Stimulated activated CD8-positive, alpha-beta memory T cell treated with anti-CD3 and anti-CD28 coated beads, Interleukin-15, amount 100 ng/mL, for 1 hour (primary cell): ENCODE results near the gene PCBD2.
"Not testable (repeated sequence)": the region's sequence is repeated elsewhere in the genome, so short reads cannot be mapped to it uniquely, and the experiment has no call there.

ENCODE experiments used
- DNase-seq: peaks from one replicate; pipeline ENCODE4 v3.0.0-alpha.2; 2020; ENCODE audit warnings: low read depth

PCBD2 gene

DNA sequence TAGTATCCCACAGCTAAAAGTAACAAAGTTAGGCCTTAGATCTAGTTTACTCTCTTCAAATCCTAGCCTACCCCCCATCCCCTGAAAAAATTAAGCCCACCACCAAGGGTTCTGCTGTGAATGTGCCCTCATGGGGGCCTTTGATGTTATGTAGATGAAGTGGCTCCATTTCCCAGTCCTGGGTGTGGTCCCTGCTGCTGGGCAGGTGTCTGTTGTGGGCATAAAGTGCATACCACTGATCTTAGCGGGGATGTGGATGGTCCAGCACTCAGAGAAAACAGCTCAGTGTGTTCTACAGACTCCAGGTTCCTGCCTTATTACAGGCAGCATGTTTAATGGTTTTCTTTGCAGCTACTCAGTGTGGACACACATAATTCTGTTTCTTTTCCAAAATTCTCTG, 1.9 kb downstream of the PCBD2 start:
- DNase-seq = no peak

- DNase-seq = not testable (repeated sequence)
Observed at GRCh38 chr5:134910752-134911151, 5.8 kb downstream of the PCBD2 start.

GRCh38 chr5:134911285-134912206, 6.6 kb downstream of the PCBD2 start:
- no peak for DNase-seq

DNA sequence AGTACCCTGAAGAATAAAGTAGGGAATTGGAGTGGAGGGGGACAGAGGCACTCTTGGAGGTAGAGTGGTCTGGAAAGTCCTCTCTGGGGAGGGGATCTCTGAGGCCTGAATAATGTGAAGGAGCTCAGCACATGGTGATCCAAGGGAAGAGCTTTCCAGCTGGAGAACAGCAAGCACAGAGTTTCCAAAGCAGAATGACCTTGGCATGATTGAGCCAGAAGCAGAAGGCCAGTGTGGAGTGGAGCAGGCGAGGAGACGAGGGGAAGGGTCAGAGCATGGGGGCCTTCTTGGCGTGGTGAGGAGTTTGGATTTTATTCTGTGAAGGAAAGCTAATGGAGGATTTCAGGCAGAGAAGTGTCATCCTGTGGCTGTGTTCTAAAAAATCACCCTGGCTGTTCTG, 8.3 kb downstream of the PCBD2 start:
- no peak for DNase-seq

- DNase-seq = no peak
Observed at GRCh38 chr5:134913795-134914194, 8.9 kb downstream of the PCBD2 start.

GRCh38 chr5:134917070-134917815, 12.3 kb downstream of the PCBD2 start:
- DNase-seq = no peak

- no peak for DNase-seq
Observed at GRCh38 chr5:134918861-134919260, 13.9 kb downstream of the PCBD2 start.

- DNase-seq = no peak
Observed at GRCh38 chr5:134920848-134921575, 16.1 kb downstream of the PCBD2 start.

GRCh38 chr5:134932508-134932907, 27.6 kb downstream of the PCBD2 start:
- DNase-seq = no peak

GRCh38 chr5:134934202-134934601, 29.3 kb downstream of the PCBD2 start:
- no peak for DNase-seq

DNA sequence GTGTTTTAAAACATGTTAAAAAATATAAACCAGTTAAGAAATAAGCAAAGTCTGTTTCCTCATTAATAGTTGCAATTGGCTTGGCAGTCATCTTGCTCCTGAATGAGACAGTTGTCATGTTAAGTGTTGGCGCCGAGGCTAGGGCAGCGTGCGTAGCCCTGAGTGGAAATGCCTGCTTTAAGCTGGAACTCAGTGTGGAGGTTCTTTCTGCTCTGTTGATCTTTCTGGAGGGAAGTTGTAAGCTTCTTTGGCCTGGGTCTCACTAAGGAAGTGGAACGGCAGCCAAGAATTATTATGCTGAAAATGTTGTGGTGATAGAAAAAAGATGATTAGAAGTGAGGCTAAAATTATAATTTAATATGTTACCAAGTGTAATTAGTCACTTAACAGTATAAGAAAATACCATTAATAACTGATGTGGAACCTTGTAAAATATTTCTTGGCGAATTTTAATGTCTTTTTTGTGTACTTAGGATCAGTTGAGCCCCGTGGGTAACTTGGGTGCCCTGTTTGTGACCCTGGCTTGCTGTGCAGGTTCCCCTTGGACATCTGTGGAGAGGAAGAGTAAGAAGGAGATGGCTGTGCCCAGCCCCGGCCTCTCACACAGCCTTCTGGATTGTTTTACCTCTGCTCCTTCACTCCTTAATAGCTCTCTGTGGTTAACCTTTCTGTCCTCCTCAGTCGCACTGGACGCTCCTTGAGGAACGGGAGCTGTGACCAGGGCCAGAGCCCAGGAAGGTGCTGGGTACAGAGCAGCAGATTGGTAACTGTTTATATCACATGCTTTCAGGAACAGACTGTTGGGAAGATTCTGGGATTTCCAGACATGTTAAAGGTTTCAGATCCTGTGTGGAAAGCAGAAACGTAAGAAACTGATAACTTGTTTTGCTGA, 31.0 kb downstream of the PCBD2 start:
- DNase-seq = no peak

DNA sequence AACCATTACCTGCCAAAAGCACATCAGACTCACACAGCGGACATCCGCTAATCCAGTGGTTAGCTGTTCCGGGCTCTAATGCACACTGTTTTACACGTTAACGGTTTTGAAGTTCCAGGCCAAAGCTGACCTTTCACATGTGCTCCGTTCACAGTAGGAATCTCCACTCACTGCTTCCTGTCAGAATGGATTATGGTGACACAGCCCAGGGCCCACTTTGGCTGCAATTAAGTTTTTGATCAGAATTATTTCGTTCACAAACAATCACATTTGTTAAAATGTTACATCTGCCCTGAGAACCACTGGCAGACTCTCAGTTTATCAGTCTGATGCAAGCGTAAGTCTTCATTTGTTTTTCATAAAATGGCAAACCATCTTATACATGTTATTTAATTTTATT, 32.6 kb downstream of the PCBD2 start:
- DNase-seq = no peak

DNA sequence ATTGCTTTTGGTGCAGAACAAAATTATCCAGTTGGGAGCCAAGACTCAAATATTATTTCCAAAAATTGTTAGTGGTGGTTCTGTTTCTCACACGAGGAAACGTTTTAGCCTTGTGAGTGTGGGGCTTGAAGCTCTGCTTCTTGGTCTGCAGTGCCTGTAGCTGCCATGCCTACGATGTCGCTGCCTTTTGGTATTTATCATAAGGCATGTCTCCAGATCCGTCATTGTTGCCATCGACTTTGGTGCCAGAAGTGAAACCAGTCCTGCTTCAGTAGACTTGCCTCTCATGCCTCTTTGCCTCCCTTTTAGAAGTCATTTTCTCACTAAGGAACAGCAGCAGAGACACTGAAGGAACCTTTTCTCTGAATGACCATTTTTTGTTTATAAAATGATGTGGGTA, 33.1 kb downstream of the PCBD2 start:
- DNase-seq = no peak

GRCh38 chr5:134939500-134939899, 34.6 kb downstream of the PCBD2 start:
- DNase-seq = no peak

- no peak for DNase-seq
Observed at GRCh38 chr5:134943547-134943946, 38.6 kb downstream of the PCBD2 start.

- no peak for DNase-seq
Observed at GRCh38 chr5:134944630-134945029, 39.7 kb downstream of the PCBD2 start.

DNA sequence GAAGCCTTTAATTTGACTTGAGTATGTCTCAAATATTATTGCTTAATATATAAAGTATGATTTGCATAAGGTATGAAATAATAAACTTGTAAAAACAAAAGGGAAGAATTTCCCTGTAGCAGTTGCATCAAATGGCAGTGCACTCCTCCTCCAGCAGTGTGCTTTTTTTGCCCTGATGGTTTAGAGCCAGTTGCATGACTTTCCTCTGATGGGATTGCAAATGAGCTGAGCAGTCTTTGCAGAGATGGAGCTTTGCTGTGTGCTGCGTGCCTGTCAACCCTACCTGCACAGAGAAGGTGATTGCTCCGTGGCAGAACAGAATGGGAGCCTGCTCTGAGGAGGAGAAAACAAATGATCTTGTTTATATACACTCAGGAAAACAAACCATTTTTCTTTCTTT, 40.1 kb downstream of the PCBD2 start:
- DNase-seq = no peak

DNA sequence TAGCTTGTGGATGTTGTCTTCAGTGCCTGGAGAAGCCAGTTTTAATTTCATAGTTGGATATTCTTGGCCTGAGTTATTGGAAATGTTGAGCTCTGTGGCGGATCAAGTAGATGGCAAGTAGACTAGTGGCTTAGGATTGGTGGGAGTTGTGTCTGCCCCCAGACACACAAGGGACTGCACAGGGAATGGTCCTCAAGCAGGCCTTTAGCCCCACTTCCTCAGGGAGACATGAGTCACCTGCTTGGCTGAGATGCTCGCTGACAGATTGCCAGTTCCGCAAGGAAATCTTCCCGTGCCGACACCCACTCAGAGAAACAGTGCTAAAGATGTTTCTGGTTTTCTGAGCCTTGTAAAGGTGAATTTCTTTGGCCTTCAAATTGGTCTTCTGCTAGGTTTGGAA, 44.0 kb downstream of the PCBD2 start:
- DNase-seq = no peak

DNA sequence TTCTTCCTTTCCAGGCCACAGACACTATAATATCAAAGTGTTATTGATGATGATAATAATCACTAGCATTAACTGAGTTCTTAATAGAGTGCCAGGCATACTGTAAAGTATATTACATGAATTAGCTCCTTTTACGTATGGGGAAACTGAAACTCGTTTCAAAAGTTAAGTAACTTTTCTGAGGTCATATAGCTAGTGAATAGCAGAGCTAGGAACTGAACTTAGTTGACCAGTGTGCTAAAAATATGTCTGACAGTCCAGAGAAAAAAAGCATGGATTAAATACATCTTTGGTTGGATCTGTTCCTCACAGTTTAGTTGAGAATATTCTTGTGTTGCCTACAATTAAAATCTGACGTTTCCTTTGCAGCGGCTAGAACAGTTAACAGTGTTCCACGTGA, 44.4 kb downstream of the PCBD2 start:
- no peak for DNase-seq

DNA sequence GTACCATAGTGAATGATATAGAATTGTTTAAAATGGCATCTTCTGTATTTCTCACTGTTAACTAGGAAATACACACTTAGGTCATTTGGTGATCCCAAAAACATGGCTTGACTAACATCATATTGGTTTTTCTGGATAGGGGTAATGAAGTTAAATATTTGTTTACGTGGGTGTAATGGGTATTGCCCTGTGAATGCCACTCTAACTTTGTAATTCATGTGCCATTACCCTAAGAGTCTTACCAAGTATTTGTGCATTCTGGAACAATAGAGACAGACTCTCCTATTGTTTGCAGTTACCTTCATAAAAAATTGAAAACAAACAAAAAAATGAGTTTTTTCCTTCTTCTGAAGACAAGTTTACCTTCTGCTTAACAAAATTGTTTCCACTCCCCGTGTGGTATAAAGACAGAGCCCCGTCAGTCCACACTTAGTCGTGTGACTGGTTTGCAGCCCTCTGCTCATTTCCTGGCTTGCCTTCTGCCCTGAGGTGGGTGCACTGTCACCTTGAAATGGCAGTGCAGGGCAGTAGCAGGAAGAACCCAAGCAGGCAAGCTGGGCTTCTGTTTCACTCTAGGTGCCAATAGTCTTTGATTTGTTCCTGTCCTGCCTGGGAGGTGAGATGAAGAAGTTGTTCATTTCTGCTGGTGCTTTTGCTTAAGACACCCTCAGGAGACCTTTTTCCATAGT, 53.1 kb downstream of the PCBD2 start:
- DNase-seq = no peak

- DNase-seq = no peak
Observed at GRCh38 chr5:134958755-134959154, 53.8 kb downstream of the PCBD2 start.
